NCI-H146 treated with DMSO at 0.1 percent for 48 hours (cell line): ENCODE results near the gene GLI1.
"Not testable (repeated sequence)": the region's sequence is repeated elsewhere in the genome, so short reads cannot be mapped to it uniquely, and the experiment has no call there.

ENCODE experiments used
- DNase-seq: peaks from one replicate; lab custom pipeline; 2025; ENCODE audit not compliant: unreplicated experiment; lab: John Stamatoyannopoulos, UW

Gene GLI1

DNA sequence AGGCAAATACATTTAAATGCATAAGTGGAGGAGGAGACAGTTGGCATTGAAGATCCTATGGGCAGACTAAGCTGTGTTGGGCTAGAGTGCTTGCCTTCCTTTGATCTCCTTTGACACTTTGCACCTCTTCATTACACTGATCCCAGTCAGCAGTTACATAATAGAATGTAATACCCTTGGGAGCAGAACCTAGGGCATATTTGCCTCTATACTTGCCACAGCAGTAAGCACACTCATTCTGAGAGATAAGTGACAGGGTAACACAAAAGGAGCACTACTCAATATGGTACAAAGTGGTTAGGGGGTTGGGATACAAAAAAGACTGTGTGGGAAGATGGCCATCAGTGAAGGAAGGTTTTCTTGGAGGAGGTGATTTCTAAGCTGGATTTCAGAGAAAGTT lies 37.2 kb downstream of the GLI1 start:
- no peak for DNase-seq

- DNase-seq, result no peak
Measured at GRCh38 chr12:57497223-57498131, 37.9 kb downstream of the GLI1 start.

- DNase-seq, result no peak
Measured at GRCh38 chr12:57498132-57498502, 38.5 kb downstream of the GLI1 start.

GRCh38 chr12:57498571-57498970 lies 39.0 kb downstream of the GLI1 start:
- no peak for DNase-seq

DNA sequence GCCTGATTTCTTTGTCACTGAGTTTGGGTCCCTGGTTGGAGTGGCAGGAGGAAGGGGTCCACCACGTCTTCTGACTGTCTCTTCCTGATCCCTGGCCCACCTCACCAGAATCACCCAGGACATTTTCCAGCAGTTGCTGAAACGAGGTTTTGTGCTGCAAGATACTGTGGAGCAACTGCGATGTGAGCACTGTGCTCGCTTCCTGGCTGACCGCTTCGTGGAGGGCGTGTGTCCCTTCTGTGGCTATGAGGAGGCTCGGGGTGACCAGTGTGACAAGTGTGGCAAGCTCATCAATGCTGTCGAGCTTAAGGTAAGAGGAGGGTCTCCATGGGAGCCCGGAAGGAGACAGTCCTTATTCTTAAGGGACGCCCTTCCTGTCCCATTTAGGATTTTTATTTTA lies 40.6 kb downstream of the GLI1 start:
- no peak for DNase-seq

DNA sequence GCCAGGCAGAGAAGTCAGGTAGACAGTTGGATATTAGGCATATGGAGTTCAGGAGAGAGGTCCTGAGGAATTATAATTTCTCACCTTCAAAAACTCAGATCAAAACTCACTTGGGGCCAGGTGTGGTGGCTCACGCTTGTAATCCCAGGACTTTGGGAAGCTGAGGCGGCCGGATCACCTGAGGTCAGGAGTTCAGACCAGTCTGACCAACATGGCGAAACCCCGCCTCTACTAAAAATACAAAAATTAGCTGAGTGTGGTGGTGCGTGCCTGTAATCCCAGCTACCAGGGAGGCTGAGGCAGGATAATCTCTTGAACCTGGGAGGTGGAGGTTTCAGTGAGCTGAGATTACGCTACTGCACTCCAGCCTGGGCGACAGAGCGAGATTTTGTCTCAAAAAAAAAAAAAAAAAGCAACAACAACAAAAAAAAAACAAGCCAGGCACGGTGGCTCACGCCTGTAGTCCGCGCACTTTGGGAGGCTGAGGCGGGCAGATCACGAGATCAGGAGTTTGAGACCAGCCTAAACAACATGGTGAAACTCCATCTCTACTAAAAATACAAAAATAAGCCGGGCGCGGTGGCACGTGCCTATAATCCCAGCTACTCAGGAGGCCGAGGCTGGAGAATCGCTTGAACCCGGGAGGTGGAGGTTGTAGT lies 42.9 kb downstream of the GLI1 start:
- not testable (repeated sequence) for DNase-seq

- not testable (repeated sequence) for DNase-seq
Measured at GRCh38 chr12:57506541-57506940, 47.0 kb downstream of the GLI1 start.

DNA sequence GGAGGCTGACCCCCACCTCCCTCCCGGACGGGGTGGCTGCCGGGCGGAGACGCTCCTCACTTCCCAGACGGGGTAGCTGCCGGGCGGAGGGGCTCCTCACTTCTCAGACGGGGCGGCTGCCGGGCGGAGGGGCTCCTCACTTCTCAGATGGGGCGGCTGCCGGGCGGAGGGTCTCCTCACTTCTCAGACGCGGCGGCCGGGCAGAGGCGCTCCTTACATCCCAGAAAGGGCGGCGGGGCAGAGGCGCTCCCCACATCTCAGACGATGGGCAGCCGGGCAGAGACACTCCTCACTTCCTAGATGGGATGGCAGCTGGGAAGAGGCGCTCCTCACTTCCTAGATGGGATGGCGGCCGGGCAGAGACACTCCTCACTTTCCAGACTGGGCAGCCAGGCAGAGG lies 48.2 kb downstream of the GLI1 start:
- not testable (repeated sequence) for DNase-seq

DNA sequence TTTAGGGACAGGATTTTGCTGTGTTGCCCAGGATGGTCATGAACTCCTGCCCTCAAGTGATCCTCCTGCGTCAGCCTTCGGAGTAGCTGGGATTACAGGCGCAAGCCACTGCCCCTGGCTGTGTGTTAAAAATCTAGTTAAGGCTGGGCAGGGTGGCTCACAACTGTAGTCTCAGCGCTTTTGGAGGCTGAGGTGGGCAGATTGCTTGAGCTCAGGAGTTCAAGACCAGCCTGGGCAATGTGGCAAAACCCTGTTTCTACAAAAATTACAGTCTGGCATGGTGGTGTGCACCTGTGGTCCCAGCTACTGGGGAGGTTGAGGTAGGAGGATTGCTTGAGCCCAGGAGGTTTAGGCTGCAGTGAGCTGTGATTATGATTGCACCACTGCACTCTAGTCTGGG lies 51.6 kb downstream of the GLI1 start:
- no peak for DNase-seq

GRCh38 chr12:57511588-57512325 lies 52.2 kb downstream of the GLI1 start:
- DNase-seq, result no peak

- no peak for DNase-seq
Measured at GRCh38 chr12:57512665-57513064, 53.1 kb downstream of the GLI1 start.

DNA sequence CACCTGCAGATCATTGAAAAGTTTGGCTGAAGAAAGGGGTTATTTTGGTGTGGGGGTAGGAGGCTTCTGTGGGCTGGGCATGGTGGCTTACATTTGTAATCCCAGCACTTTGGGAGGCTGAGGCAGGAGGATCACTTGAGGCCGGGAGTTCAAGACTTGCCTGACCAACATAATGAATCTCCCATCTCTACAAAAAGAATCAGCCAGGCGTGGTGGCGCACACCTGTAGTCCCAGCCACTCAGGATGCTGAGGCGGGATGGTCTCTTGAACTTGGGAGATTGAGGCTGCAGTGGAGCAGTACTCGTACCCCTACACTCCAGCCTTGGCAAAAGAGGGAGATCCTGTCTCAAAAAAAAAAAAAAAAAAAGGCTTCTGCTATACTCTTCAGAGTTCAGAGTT lies 53.7 kb downstream of the GLI1 start:
- DNase-seq, result no peak

DNA sequence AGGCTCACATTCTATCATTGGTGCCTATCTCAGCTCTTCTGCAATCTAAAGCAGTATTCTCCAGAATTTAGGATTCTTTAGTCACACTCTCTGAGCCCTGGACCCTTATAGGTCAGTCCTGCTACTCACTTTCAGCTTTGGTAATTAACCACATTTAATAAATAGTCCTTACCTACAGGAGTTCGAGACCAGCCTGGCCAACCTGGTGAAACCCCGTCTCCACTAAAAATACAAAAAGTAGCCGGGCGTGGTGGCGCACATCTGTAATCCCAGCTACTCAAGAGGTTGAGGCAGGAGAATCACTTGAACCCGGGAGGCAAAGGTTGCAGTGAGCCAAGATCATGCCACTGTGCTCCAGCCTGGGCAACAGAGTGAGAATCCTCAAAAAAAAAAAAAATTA lies 54.1 kb downstream of the GLI1 start:
- DNase-seq, result not testable (repeated sequence)

DNA sequence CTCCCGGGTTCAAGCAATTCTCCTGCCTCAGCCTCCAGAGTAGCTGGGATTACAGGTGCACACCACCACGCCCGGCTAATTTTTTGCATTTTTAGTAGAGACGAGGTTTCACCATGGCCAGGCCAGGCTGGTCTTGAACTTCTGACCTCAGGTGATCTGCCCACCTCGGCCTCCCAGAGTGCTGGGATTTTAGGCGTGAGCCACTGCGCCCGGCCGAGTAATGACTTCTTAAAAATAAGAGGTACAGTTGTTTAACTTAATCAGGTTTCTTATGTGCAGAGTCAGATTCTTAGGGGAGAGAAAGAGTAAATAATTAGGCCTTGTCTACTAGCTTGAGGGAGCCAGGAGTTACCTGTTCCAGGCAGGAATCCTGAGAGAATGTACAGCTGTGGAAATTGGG lies 54.7 kb downstream of the GLI1 start:
- not testable (repeated sequence) for DNase-seq

DNA sequence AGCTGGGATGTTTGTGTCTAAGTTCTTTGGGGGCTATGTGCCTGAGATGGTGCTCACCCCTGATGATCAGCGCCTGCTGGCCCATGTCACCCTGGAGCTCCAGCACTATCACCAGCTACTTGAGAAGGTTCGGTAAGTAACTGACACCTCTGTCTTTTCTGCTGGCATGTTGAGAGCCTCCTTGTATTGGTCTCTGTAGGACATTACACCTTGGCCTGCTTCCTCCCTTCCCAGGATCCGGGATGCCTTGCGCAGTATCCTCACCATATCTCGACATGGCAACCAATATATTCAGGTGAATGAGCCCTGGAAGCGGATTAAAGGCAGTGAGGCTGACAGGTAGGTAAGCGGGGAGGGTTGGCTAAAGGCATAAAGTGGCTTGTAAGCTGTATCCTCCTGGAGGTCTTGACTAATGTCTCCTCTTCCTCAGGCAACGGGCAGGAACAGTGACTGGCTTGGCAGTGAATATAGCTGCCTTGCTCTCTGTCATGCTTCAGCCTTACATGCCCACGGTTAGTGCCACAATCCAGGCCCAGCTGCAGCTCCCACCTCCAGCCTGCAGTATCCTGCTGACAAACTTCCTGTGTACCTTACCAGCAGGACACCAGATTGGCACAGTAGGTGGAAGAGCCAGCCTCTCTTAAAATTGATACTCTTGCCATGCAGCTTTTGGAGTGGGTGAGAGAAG lies 55.3 kb downstream of the GLI1 start:
- no peak for DNase-seq

DNA sequence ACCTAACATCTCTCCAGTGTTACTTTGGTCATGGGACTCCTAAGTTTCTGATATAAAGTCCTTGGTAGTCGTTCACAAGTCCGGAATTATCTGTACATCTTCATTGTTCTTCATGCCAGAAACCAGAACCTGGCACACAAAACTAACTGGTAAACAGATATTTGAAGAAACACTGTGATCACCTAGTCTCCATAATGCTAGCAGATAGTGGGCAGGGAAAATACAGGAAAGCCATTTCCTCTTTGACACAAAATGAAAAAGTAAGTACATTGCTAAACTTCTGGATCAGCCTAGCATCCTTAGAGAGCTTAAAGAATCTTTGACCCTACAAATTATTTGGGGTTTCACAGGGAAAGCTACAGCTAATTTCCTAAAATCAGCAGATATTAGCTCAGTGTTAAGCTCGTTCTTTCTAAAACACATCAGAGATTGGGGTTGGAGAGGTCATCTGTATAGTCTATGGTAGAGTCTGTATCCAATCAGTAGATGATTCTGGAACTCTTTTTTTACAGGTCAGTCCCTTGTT lies 55.9 kb downstream of the GLI1 start:
- no peak for DNase-seq

- DNase-seq, result no peak
Measured at GRCh38 chr12:57515934-57516541, 56.5 kb downstream of the GLI1 start.

DNA sequence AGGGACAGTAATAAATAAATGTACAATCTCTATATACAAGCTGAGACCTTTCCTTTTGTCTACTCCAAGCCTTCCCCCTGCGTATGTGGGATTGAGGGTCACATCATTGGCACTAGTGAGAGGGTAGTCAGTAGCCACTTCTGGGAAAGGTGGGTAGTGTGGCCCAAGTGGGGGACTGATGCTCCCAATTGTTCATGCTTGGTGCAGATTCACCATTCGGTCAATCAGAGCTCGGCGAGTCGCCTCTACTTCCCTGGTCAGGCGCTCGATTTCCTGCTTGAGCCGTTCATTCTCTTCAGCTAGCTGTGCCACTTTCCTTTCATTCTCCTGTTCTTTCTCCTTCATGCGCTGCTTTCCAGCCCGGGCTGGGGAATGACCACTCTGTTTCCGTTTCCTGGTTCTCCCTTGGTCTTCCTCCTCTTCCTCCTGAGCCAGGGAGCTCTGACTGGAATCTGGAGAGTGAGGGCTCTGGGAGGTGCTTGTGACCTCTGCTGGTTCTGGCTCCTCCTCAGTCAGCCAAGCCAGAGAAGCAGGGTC lies 57.1 kb downstream of the GLI1 start:
- DNase-seq, result no peak

GRCh38 chr12:57517187-57517586 lies 57.6 kb downstream of the GLI1 start:
- DNase-seq, result no peak

- DNase-seq, result not testable (repeated sequence)
Measured at GRCh38 chr12:57517718-57518117, 58.1 kb downstream of the GLI1 start.
